Endothelial cell (in vitro differentiated cells): ENCODE measurements around the gene GGNBP2. TPM values are rescaled to one million over a fixed set of nuclear protein-coding genes. Genes with fewer than 3 reads are reported as not detected.

Source experiments
- DNase-seq: peaks from one replicate; pipeline ENCODE4 v3.0.0; 2021; ENCODE audit warnings: low spot score
- H3K27ac Mint-ChIP-seq: one replicate; pipeline ENCODE4 v1.8.0; 2021; ENCODE audit warnings: mixed read lengths, inconsistent platforms; ENCODE audit not compliant: unreplicated experiment
- H3K27me3 Mint-ChIP-seq: one replicate; pipeline ENCODE4 v1.8.0; 2021; ENCODE audit warnings: mild to moderate bottlenecking, moderate library complexity, mixed read lengths, inconsistent platforms; ENCODE audit not compliant: unreplicated experiment
- H3K36me3 Mint-ChIP-seq: one replicate; pipeline ENCODE4 v1.8.0; 2021; ENCODE audit warnings: mild to moderate bottlenecking, low read depth, mixed read lengths, inconsistent platforms; ENCODE audit not compliant: unreplicated experiment
- H3K4me1 Mint-ChIP-seq: one replicate; pipeline ENCODE4 v1.8.0; 2021; ENCODE audit warnings: mild to moderate bottlenecking, mixed read lengths, inconsistent platforms; ENCODE audit not compliant: unreplicated experiment
- H3K4me3 Mint-ChIP-seq: one replicate; pipeline ENCODE4 v1.8.0; 2021; ENCODE audit warnings: mild to moderate bottlenecking, mixed read lengths, inconsistent platforms; ENCODE audit not compliant: unreplicated experiment
- H3K9me3 Mint-ChIP-seq: one replicate; pipeline ENCODE4 v1.8.0; 2021; ENCODE audit warnings: mixed read lengths, inconsistent platforms; ENCODE audit not compliant: unreplicated experiment
- total RNA-seq: library from RNA; stranded (reverse); fragmentation: NEBNext Ultra II Directional; extraction: Animal tissue kit (Norgen Biotek cat#: 25700); gene quantifications from one replicate; pipeline ENCODE4 v1.2.1, GENCODE V29; 2021; ENCODE audit not compliant: unreplicated experiment
- TF ChIP-seq, protein P1 (sequence below): fragments of 200-600 bp; sonication (generic); IDR thresholded peaks from one replicate; pipeline ENCODE4 v1.5.0; 2021; ENCODE audit warnings: antibody characterized with exemption; ENCODE audit not compliant: unreplicated experiment

GGNBP2 gene
- total RNA-seq, 1 donor from 2014 or later, result 84.4 TPM

DNA sequence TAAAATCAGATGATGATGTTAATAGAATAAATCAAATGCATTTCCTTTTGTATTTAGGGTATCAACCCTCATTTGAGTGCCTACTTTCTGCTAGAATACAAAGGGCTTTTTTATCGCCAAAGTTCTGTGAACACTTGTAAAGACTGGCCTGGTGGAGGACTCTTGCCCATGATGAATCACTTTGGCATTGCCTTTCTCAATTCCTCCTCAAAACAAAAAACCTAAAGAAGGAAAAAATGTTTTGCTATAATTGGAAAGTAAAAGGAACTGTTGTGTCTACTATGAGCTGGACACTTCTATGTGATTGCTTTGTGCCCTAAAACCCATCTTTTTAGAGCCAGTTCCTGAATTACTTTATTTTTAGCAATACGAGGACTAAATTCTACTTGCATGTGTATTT lies 34.0 kb downstream of the GGNBP2 start:
- no peaks in the 10 kb centered on the region for H3K9me3 Mint-ChIP-seq
- DNase-seq, result no peak
- no peak overlapping the region for H3K4me3 Mint-ChIP-seq
- H3K27ac Mint-ChIP-seq, result no peak overlapping the region
- H3K27me3 Mint-ChIP-seq, result peaks cover 2% of the 10 kb centered on the region
- TF ChIP-seq, protein P1, sequence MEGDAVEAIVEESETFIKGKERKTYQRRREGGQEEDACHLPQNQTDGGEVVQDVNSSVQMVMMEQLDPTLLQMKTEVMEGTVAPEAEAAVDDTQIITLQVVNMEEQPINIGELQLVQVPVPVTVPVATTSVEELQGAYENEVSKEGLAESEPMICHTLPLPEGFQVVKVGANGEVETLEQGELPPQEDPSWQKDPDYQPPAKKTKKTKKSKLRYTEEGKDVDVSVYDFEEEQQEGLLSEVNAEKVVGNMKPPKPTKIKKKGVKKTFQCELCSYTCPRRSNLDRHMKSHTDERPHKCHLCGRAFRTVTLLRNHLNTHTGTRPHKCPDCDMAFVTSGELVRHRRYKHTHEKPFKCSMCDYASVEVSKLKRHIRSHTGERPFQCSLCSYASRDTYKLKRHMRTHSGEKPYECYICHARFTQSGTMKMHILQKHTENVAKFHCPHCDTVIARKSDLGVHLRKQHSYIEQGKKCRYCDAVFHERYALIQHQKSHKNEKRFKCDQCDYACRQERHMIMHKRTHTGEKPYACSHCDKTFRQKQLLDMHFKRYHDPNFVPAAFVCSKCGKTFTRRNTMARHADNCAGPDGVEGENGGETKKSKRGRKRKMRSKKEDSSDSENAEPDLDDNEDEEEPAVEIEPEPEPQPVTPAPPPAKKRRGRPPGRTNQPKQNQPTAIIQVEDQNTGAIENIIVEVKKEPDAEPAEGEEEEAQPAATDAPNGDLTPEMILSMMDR, result no peak
- H3K4me1 Mint-ChIP-seq, result no peaks in the 10 kb centered on the region
- H3K36me3 Mint-ChIP-seq, result peaks cover 18% of the 10 kb centered on the region

DNA sequence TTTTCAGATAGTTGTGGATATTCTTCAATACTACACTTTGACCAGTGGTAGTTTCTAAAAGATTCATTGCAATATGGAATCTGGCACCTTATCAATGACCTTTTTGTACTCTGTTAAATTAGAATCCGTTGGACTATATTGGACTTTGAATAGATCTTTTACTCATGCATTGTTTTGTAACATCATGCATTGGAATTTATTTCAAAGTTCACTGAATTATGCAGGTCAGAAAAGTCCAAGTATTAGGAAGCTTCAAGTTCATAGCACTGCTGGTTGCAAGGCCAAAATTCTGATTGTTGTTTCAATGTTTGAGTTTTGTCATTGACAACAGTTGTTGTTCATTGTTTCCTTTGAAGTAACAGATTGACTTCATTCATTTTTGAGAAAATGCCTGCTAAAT lies 39.1 kb downstream of the GGNBP2 start:
- Mint-ChIP-seq H3K4me1 (no peaks in the 10 kb centered on the region), H3K36me3 (peaks cover 17% of the 10 kb centered on the region), H3K27ac (no peak overlapping the region), H3K9me3 (no peaks in the 10 kb centered on the region), H3K4me3 (no peak overlapping the region), H3K27me3 (no peaks in the 10 kb centered on the region)
- TF ChIP-seq, protein P1, result no peak
- DNase-seq, result no peak

- H3K4me1 Mint-ChIP-seq, result peaks cover 2% of the 10 kb centered on the region
- peaks cover 20% of the 10 kb centered on the region for H3K36me3 Mint-ChIP-seq
- no peak for DNase-seq
- H3K4me3 Mint-ChIP-seq, result peak overlapping the region; percentile 33
- no peak overlapping the region for H3K27ac Mint-ChIP-seq
- TF ChIP-seq, protein P1, result no peak
- no peaks in the 10 kb centered on the region for H3K9me3 Mint-ChIP-seq
- peaks cover under 1% of the 10 kb centered on the region for H3K27me3 Mint-ChIP-seq
Measured at GRCh38 chr17:36586138-36586537, 41.4 kb downstream of the GGNBP2 start.

DNA sequence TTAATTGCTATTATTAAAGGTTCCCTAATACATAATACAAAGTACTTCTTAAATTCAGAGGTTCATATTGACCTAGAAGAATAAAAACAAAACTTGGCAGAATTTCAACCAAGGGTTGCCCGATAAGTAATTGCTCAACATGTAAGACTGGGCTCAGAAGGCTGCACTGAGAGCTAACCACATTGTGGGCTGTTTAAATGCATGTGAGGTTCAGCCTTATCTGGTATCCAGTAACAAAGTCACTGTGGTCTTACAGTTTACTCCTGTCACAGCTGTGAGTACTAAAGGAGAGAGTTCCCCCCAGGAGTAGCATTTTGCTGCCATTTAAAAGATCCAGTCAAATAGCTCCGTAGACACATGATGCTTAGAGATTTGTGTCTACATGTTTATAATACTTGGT lies 45.4 kb downstream of the GGNBP2 start:
- Mint-ChIP-seq H3K4me1 (peaks cover 13% of the 10 kb centered on the region), H3K27ac (no peak overlapping the region), H3K36me3 (peaks cover 19% of the 10 kb centered on the region), H3K27me3 (peaks cover 3% of the 10 kb centered on the region), H3K4me3 (no peak overlapping the region), H3K9me3 (no peaks in the 10 kb centered on the region)
- TF ChIP-seq, protein P1, result no peak
- DNase-seq, result no peak

DNA sequence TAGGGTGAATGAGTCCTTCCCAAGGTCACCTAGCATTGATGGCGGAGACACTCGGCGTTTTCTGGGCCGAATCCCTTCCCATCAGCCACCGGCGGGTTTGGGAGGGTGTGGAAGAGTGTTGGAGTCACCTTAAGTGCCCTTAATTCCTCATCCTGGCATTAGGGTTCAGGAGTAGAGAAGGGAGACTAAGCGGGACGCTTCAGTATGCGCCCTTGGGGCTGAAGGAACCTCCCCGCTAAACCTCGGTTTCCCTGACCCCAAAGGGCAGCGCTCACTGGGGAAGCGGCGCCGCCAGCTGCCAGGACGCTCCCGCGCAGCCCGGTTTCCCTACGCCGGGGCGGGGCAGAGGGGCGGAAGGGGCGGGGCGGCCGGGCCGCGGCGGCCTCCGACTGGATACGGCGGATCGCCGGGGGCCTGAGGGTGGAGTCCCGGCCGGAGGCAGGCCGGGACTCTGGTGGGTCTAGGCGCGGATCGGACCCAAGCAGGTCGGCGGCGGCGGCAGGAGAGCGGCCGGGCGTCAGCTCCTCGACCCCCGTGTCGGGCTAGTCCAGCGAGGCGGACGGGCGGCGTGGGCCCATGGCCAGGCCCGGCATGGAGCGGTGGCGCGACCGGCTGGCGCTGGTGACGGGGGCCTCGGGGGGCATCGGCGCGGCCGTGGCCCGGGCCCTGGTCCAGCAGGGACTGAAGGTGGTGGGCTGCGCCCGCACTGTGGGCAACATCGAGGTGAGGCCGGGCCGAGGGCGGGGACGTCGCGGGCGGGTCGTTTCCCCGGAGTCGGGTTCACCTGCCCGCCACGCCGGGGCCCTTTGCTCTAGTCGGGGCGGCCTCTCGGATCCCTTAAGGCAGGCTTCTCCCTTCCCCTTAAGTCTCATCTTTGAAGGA lies 47.0 kb downstream of the GGNBP2 start, which contains the start of gene DHRS11:
DHRS11 (plus strand) TSS at position 446 of the 882 bp plus-strand sequence; CDS start at position 577, 131 bp downstream.
- peak within 1 kb of the TSS; percentile 71 for H3K27ac Mint-ChIP-seq
- H3K9me3 Mint-ChIP-seq, result no peaks in the 10 kb centered on the region

More for the DNA sequence above, 47.0 kb downstream of the GGNBP2 start, which contains the start of gene DHRS11:
- DNase-seq, result peak; percentile 85
- H3K4me3 Mint-ChIP-seq, result peak within 1 kb of the TSS; percentile 91
- peaks cover 18% of the 10 kb centered on the region for H3K36me3 Mint-ChIP-seq
- H3K27me3 Mint-ChIP-seq, result peaks cover 3% of the 10 kb centered on the region
- TF ChIP-seq, protein P1, result no peak
- H3K4me1 Mint-ChIP-seq, result peaks cover 13% of the 10 kb centered on the region
